GM18951 (cell line): ENCODE data around the gene UBE2U.
"Not testable (repeated sequence)": the region's sequence is repeated elsewhere in the genome, so short reads cannot be mapped to it uniquely, and the experiment has no call there.

ENCODE experiments used
- POLR2A ChIP-seq: IDR thresholded peaks from 4 replicates; pipeline ENCODE4 v1.6.1; 2011; ENCODE audit warnings: mild to moderate bottlenecking; ENCODE audit not compliant: insufficient read length, insufficient read depth; ENCODE audit errors: extremely low read depth
- in situ Hi-C: fragments of 300-500 bp; cut with MboI; formaldehyde crosslinking; loops from one replicate; pipeline ENCODE4 v1.12.0; 2022; ENCODE audit warnings: low sequenced_read_pairs, mixed read lengths, inconsistent platforms; ENCODE audit not compliant: unreplicated experiment

UBE2U gene

DNA sequence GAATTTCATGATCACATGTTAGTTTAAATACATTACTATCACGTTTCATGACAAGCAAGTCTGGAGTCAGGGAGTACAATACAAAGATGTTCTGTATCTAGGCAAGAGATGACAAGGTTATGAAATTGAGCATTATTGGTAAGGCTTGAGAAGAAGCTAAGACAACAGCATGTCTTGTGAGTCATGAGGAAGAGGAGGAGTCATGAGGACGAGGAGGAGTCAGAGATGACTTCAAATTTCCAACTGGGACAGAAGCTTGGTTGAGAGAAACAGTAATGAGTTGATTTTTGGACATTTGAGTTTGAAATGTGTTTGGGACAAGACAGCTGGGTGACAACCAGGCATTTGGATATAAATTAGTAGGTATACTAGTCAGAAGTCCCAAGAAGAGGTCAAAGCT is 4.3 kb upstream of the UBE2U start:
- in situ Hi-C loops = no loop called here
- no peak for TF ChIP-seq POLR2A

GRCh38 chr1:64200064-64200463 is 3.4 kb upstream of the UBE2U start:
- in situ Hi-C loops = no loop called here
- TF ChIP-seq POLR2A = no peak

- in situ Hi-C loops = no loop called here
- no peak for TF ChIP-seq POLR2A
These were observed 5.8 kb downstream of the UBE2U start for GRCh38 chr1:64209221-64209620.

GRCh38 chr1:64212031-64212430 is 8.6 kb downstream of the UBE2U start:
- in situ Hi-C loops = no loop called here
- TF ChIP-seq POLR2A = no peak

GRCh38 chr1:64215576-64215975 is 12.2 kb downstream of the UBE2U start:
- in situ Hi-C loops = no loop called here
- TF ChIP-seq POLR2A = no peak

DNA sequence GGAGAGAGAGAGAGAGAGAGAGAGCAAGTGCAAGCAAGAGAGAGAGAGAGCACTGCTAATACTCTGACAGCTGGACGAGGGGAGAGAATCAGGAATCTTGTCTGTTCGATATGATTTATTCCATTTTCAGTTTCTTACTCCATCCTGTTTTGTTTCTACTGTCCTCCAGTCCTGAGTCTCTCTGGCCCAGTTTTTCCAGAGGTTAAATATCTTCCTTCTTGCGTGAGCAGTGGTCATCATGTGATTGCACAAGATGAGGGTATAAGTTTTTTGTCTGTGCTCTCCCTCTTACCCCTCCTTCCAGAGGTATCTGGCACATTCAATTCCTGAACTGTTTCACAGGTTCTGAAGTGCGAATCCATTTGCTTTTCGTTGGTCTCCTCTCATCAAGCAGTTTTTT is 16.8 kb downstream of the UBE2U start:
- in situ Hi-C loops = no loop called here

DNA sequence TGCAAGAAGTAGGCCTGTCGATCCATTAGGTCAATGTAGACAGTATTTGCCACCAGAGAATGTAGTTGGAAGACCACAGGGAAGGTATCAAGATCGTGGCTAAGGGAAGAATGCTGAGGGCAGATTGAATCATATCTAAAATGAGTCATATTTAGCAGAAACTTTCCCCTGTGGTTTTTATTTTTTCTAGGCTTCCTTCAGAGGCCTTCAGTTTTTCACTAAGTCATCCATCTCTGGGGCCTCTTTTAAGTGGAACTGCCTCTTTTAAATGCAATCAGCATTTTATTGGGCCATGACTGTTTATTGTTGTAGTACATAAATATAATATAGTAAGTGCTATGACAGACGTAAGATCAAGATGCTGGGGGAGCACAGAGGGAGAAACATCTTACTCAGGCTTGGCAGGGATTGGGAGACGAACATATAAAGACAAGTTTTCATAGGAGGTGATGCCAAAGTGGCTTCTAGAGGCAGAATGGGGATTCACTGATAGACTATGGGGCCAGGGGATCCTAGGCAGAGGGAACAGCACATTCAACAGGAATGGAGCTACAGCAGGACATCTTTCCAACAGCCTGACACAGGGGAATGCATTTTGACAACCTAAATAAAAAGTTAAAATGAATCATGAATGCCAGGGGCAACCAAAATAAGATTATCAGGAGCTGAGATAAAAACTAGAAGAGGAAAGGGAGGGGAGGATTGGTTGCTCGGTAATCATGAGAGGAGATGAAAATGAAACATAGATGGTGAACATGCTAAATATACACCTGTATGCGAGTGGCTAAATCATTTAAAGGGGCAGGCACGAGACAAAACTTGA is 20.1 kb downstream of the UBE2U start:
- no peak for TF ChIP-seq POLR2A

More for the DNA sequence above, 16.8 kb downstream of the UBE2U start:
- TF ChIP-seq POLR2A = no peak

GRCh38 chr1:64224236-64224635 is 20.8 kb downstream of the UBE2U start:
- in situ Hi-C loops = not testable (repeated sequence)

More for the DNA sequence above, 20.1 kb downstream of the UBE2U start:
- in situ Hi-C loops = no loop called here

DNA sequence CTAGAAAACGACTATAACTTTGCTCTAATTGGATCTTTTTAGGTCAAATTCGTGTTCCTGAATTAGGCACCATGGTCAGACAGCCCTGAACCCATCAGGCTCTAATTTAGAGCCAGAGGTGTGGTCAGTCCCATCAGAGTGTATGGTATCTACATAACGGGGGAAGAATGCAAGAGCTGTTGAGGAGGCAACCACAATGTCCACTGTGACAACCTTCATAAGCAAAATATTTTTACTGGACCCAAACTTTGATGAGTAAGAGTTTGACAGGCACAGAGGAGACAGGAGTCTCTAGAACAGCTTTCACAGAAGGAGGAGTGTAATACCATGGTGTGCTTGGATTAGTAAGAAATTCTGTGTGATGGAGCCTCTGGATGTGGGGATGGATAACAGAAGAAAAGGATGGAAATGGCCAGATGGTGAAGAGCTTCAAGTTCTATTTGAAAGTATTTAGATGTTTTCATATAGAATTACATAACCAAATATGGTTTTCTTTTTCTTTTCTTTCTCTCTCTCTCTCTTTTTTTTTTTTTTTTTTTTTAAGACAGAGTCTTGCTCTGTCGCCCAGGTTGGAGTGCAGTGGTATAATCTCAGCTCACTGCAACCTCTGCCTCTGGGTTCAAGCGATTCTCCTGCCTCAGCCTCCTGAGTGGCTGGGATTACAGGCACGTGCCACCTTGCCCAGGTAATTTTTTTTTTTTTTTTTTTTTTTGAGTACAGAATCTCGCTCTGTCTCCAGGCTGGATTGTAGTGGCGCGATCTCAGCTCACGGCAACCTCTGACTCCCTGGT is 24.9 kb downstream of the UBE2U start:
- in situ Hi-C loops = loop anchor here (25.0 kb wide), 1 partner anchor 541 kb away; no protein-coding TSS in a partner anchor
- no peak for TF ChIP-seq POLR2A

DNA sequence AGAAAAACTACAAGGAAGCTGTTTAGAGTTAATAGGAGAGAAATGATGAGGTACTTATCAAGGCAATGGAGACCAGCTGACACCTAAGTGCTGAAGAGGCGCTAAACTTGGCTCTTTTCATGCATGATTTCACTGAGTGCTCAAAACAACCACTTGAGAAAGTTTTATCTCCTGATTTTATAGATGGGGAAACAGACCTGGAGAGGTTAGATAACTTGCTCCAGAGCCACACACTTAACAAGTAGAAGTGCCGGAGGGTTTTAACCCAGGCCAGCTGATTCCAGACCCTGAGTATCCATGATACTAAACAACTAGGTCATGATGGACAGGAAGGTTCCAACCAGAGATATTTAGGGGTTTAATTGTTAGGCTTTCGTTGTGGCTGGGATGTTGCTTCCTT is 25.9 kb downstream of the UBE2U start:
- TF ChIP-seq POLR2A = no peak
- in situ Hi-C loops = loop anchor here (25.0 kb wide), 1 partner anchor 542 kb away; no protein-coding TSS in a partner anchor

- in situ Hi-C loops = loop anchor here (25.0 kb wide), 1 partner anchor 544 kb away; no protein-coding TSS in a partner anchor
- TF ChIP-seq POLR2A = no peak
These were observed 27.7 kb downstream of the UBE2U start for GRCh38 chr1:64231153-64231552.

DNA sequence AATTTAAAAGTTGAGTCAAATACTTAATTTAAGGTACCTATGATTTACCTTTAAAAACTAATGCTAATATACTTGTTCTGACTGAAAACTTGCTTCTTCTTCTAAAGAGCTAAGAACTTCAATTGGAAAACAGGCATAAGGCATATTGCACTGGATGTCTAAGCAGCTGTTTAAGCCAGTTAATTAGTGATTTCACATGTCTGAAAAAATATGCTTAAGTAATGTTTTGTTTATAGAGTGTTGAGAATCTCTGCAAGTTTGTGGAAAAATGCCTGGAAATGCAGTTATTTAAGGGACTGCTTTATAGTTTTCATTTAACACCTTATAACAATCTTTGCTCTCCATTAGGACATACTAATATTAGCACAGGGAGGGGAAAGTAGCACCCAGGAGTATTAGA is 28.2 kb downstream of the UBE2U start:
- in situ Hi-C loops = loop anchor here (25.0 kb wide), 1 partner anchor 544 kb away; no protein-coding TSS in a partner anchor
- no peak for TF ChIP-seq POLR2A

GRCh38 chr1:64234714-64235113 is 31.3 kb downstream of the UBE2U start:
- in situ Hi-C loops = loop anchor here (25.0 kb wide), 1 partner anchor 547 kb away; no protein-coding TSS in a partner anchor
- no peak for TF ChIP-seq POLR2A

DNA sequence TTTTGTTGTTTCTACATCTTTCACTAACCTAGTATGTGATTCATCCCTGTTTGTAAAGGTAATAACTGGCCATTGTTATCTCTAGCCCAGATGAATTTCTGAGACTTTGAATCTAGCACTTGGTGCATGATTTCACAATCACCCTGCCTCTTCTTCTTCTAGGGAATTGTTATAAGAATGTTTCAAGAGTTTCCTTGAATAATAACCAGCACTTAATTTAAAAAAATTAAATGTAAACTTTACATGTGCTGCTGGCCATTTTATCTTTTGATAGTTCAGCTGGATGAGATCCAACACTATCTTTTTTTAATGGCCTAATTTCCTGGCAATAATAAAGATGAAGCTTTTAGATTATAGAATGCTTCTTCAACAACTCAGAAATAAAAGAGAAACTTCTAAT is 31.8 kb downstream of the UBE2U start:
- in situ Hi-C loops = loop anchor here (25.0 kb wide), 1 partner anchor 548 kb away; no protein-coding TSS in a partner anchor

DNA sequence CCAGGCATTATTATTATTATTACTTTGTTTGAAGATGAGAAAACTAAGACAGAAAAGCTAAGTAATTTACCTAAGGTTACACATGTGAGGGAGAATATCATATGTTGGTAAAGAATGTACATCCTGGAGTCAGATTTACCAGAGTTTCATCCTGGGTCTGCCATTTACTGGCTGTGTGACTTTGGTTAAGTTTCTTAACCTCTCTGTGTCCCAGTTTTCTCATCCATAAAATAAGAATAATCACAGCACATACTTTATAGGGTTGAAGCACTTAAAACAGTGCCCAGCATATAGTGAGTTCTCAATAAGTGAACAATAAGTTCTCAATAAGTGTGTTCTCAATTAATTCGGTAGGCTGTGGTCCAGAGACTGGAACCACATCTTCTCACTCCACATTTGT is 32.5 kb downstream of the UBE2U start:
- no peak for TF ChIP-seq POLR2A
- in situ Hi-C loops = loop anchor here (25.0 kb wide), 1 partner anchor 549 kb away; no protein-coding TSS in a partner anchor

More for the DNA sequence above, 31.8 kb downstream of the UBE2U start:
- no peak for TF ChIP-seq POLR2A
